KOPT-K1 (cell line): ENCODE data around the gene ADGRL3.

Experiments used
- H3K27ac ChIP-seq: fragments of 200-600 bp; sonication (generic); 2 replicates; pipeline ENCODE4 v1.5.1; 2016; ENCODE audit warnings: antibody characterized with exemption, mild to moderate bottlenecking, low read depth, low read length; ENCODE audit not compliant: poor library complexity, severe bottlenecking
- H3K36me3 ChIP-seq: fragments of 200-600 bp; sonication (generic); 2 replicates; pipeline ENCODE4 v1.5.1; 2017; ENCODE audit warnings: antibody characterized with exemption, mild to moderate bottlenecking, low read length, moderate library complexity; ENCODE audit not compliant: insufficient read depth
- H3K9me3 ChIP-seq: fragments of 200-600 bp; sonication (generic); 2 replicates; pipeline ENCODE4 v1.5.1; 2017; ENCODE audit warnings: antibody characterized with exemption, low read length, mild to moderate bottlenecking; ENCODE audit not compliant: insufficient read depth, poor library complexity, severe bottlenecking

The ADGRL3 gene

GRCh38 chr4:61556277-61556676 is 356.2 kb downstream of the ADGRL3 start:
- Histone ChIP-seq H3K27ac (no peak overlapping the region), H3K36me3 (no peaks in the 10 kb centered on the region), H3K9me3 (no peaks in the 10 kb centered on the region)

- H3K27ac ChIP-seq = no peak overlapping the region
- H3K36me3 ChIP-seq = no peaks in the 10 kb centered on the region
Measured at GRCh38 chr4:61559396-61559795, 359.3 kb downstream of the ADGRL3 start.

GRCh38 chr4:61561028-61561427 is 360.9 kb downstream of the ADGRL3 start:
- no peaks in the 10 kb centered on the region for H3K9me3 ChIP-seq
- no peaks in the 10 kb centered on the region for H3K36me3 ChIP-seq
- H3K27ac ChIP-seq = no peak overlapping the region

More at GRCh38 chr4:61559396-61559795, 359.3 kb downstream of the ADGRL3 start:
- no peaks in the 10 kb centered on the region for H3K9me3 ChIP-seq

GRCh38 chr4:61571761-61572559 is 371.8 kb downstream of the ADGRL3 start:
- Histone ChIP-seq H3K36me3 (no peaks in the 10 kb centered on the region), H3K9me3 (no peaks in the 10 kb centered on the region), H3K27ac (no peak overlapping the region)

GRCh38 chr4:61575796-61576195 is 375.7 kb downstream of the ADGRL3 start:
- H3K36me3 ChIP-seq = no peaks in the 10 kb centered on the region
- H3K27ac ChIP-seq = no peak overlapping the region
- no peaks in the 10 kb centered on the region for H3K9me3 ChIP-seq

- Histone ChIP-seq H3K36me3 (no peaks in the 10 kb centered on the region), H3K27ac (no peak overlapping the region), H3K9me3 (no peaks in the 10 kb centered on the region)
Measured at GRCh38 chr4:61579786-61580185, 379.7 kb downstream of the ADGRL3 start.

- Histone ChIP-seq H3K27ac (no peak overlapping the region), H3K36me3 (no peaks in the 10 kb centered on the region), H3K9me3 (no peaks in the 10 kb centered on the region)
Measured at GRCh38 chr4:61580721-61581377, 380.7 kb downstream of the ADGRL3 start.

GRCh38 chr4:61583696-61584095 is 383.6 kb downstream of the ADGRL3 start:
- Histone ChIP-seq H3K36me3 (no peaks in the 10 kb centered on the region), H3K27ac (no peak overlapping the region), H3K9me3 (no peaks in the 10 kb centered on the region)

GRCh38 chr4:61588621-61589402 is 388.7 kb downstream of the ADGRL3 start:
- H3K36me3 ChIP-seq = no peaks in the 10 kb centered on the region
- H3K9me3 ChIP-seq = no peaks in the 10 kb centered on the region
- no peak overlapping the region for H3K27ac ChIP-seq

GRCh38 chr4:61590881-61591280 is 390.8 kb downstream of the ADGRL3 start:
- Histone ChIP-seq H3K36me3 (no peaks in the 10 kb centered on the region), H3K27ac (no peak overlapping the region), H3K9me3 (no peaks in the 10 kb centered on the region)

- H3K36me3 ChIP-seq = no peaks in the 10 kb centered on the region
- H3K27ac ChIP-seq = no peak overlapping the region
- no peaks in the 10 kb centered on the region for H3K9me3 ChIP-seq
Measured at GRCh38 chr4:61596606-61597340, 396.6 kb downstream of the ADGRL3 start.

GRCh38 chr4:61603086-61603485 is 403.0 kb downstream of the ADGRL3 start:
- Histone ChIP-seq H3K36me3 (no peaks in the 10 kb centered on the region), H3K9me3 (no peaks in the 10 kb centered on the region), H3K27ac (no peak overlapping the region)

- H3K27ac ChIP-seq = no peak overlapping the region
- no peaks in the 10 kb centered on the region for H3K9me3 ChIP-seq
- H3K36me3 ChIP-seq = no peaks in the 10 kb centered on the region
Measured at GRCh38 chr4:61604054-61604453, 403.9 kb downstream of the ADGRL3 start.

- Histone ChIP-seq H3K9me3 (no peaks in the 10 kb centered on the region), H3K27ac (no peak overlapping the region), H3K36me3 (no peaks in the 10 kb centered on the region)
Measured at GRCh38 chr4:61605984-61606383, 405.9 kb downstream of the ADGRL3 start.

GRCh38 chr4:61614231-61614630 is 414.1 kb downstream of the ADGRL3 start:
- no peak overlapping the region for H3K27ac ChIP-seq
- no peaks in the 10 kb centered on the region for H3K36me3 ChIP-seq
- no peaks in the 10 kb centered on the region for H3K9me3 ChIP-seq
